Gastrocnemius medialis (tissue), 4 donors: ENCODE data around the gene TMEM229A. TPM values are rescaled to one million over a fixed set of nuclear protein-coding genes. Genes with fewer than 3 reads are reported as not detected.

ENCODE experiments used
- ATAC-seq, 2 donors: fragments of 150-250 bp; one replicate each; pipeline ENCODE4 v1.9.1; 2016
- DNase-seq, 2 donors: peaks; one replicate each; pipeline ENCODE4 v3.0.0-alpha.2; 2019
- H3K27ac ChIP-seq, 4 donors: fragments of 200-600 bp; sonication (generic); 1 replicate in 1 of 4; 2 replicates in 3 of 4; pipeline ENCODE4 v1.5.1; 2016 to 2018; ENCODE audit warnings: mild to moderate bottlenecking in 2 of 4, moderate library complexity in 1 of 4
- H3K27me3 ChIP-seq, 3 donors: fragments of 200-600 bp; sonication (generic) in 2 of 3; 1 replicate in 1 of 3; 2 replicates in 2 of 3; pipeline versions ENCODE4 v1.5.1 to v1.6.0; 2016 to 2019; ENCODE audit warnings: mild to moderate bottlenecking in 1 of 3, moderate library complexity in 1 of 3
- H3K36me3 ChIP-seq, 2 donors: fragments of 200-600 bp; sonication (generic) in 1 of 2; one replicate each; pipeline ENCODE4 v1.5.1; 2017 to 2018
- H3K4me1 ChIP-seq, 2 donors: fragments of 200-600 bp; sonication (generic) in 1 of 2; one replicate each; pipeline ENCODE4 v1.5.1; 2016 to 2017; ENCODE audit warnings: mild to moderate bottlenecking in 2 of 2
- H3K4me3 ChIP-seq, 4 donors: fragments of 200-600 bp; sonication (generic) in 3 of 4; 1 replicate in 1 of 4; 2 replicates in 3 of 4; pipeline ENCODE4 v1.5.1; 2016 to 2019; ENCODE audit warnings: mild to moderate bottlenecking in 2 of 4
- H3K9me3 ChIP-seq, 3 donors: fragments of 200-600 bp; sonication (generic) in 2 of 3; 1 replicate in 1 of 3; 2 replicates in 2 of 3; pipeline ENCODE4 v1.5.1; 2016 to 2019
- POLR2A ChIP-seq, 2 donors: fragments of 450-650 bp; IDR thresholded peaks; one replicate each; pipeline ENCODE4 v1.6.1; 2017; ENCODE audit warnings: antibody characterized with exemption in 2 of 2, mild to moderate bottlenecking in 2 of 2, moderate library complexity in 2 of 2
- in situ Hi-C, 4 donors: fragments of 200-750 bp; cut with MboI; loops; one replicate each; pipeline versions ENCODE4 v1.15.0 to v1.8.0; 2017; ENCODE audit warnings: low sequenced_read_pairs in 4 of 4
- intact Hi-C: fragments of 100-400 bp; cut with DNase I; formaldehyde crosslinking; loops from one replicate; pipeline ENCODE4 v1.15.1; 2023; ENCODE audit warnings: low total_unique reads
- total RNA-seq, 4 donors: library from RNA; depleted of rRNA; stranded (reverse); fragments of >200 nt; gene quantifications; one replicate each; pipeline versions ENCODE4 v1.1.0 to v1.2.3, GENCODE V29; 2016
- TF ChIP-seq, protein P1 (sequence below), 5 experiments: fragments of 450-650 bp in 3 of 5; fragments of 200-600 bp in 2 of 5; sonication (generic) in 2 of 5; IDR thresholded peaks in 4 of 5; conservative IDR thresholded peaks in 1 of 5; 1 replicate in 4 of 5; 2 replicates in 1 of 5; pipeline ENCODE4 v1.5.1; 2016 to 2019; ENCODE audit warnings: antibody characterized with exemption in 5 of 5, mild to moderate bottlenecking in 3 of 5, moderate library complexity in 3 of 5

TMEM229A gene
- total RNA-seq, 4 donors from 2014 or later = not detected

DNA sequence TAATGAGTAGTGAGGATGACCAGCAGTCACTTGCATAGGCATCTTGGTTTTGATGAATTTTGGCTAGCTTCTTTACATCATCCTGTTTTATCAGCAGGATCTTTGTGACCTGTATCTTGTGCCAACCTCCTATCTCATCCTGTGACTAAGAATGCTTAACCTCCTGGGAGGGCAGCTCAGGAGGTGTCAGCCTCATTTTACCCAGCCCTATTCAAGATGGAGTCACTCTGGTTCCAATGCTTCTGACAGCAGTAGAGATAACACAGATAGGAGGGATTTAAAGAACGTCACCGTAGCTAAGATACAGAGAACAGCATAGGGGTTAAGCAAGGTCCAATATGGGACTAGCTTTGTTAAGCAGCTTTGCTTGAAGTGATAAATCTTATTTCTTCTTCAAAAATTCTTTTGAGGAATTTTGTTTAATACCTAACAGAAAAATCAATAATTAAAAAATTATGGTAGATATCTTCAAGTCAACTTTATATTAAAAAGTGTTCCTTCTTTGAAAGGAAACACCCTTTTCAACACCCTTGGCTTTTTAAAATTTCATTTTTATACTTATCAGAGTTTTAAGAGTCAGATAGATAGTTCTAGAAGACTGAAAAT is 39.9 kb downstream of the TMEM229A start:
- DNase-seq (no peak), ATAC-seq (no peak)
- H3K27ac ChIP-seq = no peak overlapping the region
- intact Hi-C loops = no loop called here
- in situ Hi-C loops = no loop called here
- H3K4me3 ChIP-seq = no peak overlapping the region
- no peaks in the 10 kb centered on the region for H3K9me3 ChIP-seq
- H3K27me3 ChIP-seq = no peaks in the 10 kb centered on the region
- peaks cover 0 to 5% of the 10 kb centered on the region in 2 donors for H3K4me1 ChIP-seq
- no peaks in the 10 kb centered on the region for H3K36me3 ChIP-seq
- no peak for TF ChIP-seq POLR2A (IDR thresholded peaks at IDR 0.05)
- TF ChIP-seq, protein P1, sequence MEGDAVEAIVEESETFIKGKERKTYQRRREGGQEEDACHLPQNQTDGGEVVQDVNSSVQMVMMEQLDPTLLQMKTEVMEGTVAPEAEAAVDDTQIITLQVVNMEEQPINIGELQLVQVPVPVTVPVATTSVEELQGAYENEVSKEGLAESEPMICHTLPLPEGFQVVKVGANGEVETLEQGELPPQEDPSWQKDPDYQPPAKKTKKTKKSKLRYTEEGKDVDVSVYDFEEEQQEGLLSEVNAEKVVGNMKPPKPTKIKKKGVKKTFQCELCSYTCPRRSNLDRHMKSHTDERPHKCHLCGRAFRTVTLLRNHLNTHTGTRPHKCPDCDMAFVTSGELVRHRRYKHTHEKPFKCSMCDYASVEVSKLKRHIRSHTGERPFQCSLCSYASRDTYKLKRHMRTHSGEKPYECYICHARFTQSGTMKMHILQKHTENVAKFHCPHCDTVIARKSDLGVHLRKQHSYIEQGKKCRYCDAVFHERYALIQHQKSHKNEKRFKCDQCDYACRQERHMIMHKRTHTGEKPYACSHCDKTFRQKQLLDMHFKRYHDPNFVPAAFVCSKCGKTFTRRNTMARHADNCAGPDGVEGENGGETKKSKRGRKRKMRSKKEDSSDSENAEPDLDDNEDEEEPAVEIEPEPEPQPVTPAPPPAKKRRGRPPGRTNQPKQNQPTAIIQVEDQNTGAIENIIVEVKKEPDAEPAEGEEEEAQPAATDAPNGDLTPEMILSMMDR (IDR thresholded peaks at IDR 0.05 in 4 of 5, conservative IDR thresholded peaks at IDR 0.05 in 1 of 5) = no peak

- Histone ChIP-seq H3K27me3 (no peaks in the 10 kb centered on the region), H3K9me3 (no peaks in the 10 kb centered on the region), H3K4me3 (no peak overlapping the region), H3K36me3 (no peaks in the 10 kb centered on the region), H3K27ac (no peak overlapping the region), H3K4me1 (no peaks in the 10 kb centered on the region)
- intact Hi-C loops = no loop called here
- TF ChIP-seq, protein P1 (IDR thresholded peaks at IDR 0.05 in 4 of 5, conservative IDR thresholded peaks at IDR 0.05 in 1 of 5) = no peak
- no peak for TF ChIP-seq POLR2A (IDR thresholded peaks at IDR 0.05)
- in situ Hi-C loops = no loop called here
- DNase-seq (no peak), ATAC-seq (no peak)
These were observed 45.4 kb downstream of the TMEM229A start for GRCh38 chr7:123987445-123987844.

Other genes starting within 250 kb of the TMEM229A start
- 10 to 100 TPM in 1 of 4 donors, 1 to 10 TPM in 2, under 1 TPM in 1; 0.73 to 11.0 (median 5.7) TPM for gene HYAL4, start 187.9 kb downstream of the TMEM229A start, total RNA-seq
- gene SPAM1, start 107.8 kb downstream of the TMEM229A start, total RNA-seq = not detected